BJ (cell line): Measurements from ENCODE around the gene SPEF1. TPM values are rescaled to one million over a fixed set of nuclear protein-coding genes. Genes with fewer than 3 reads are reported as not detected.

Experiments used
- CTCF ChIA-PET: fragments of 350-600 bp; formaldehyde crosslinking; extraction: SDS; loops from one replicate; lab custom pipeline; 2021; ENCODE audit warnings: antibody characterized with exemption, inconsistent platforms; lab: Yijun Ruan, JAX
- POLR2A ChIA-PET: fragments of 300-600 bp; sonication (Branson Sonifier 250); formaldehyde crosslinking; extraction: SDS; loops from one replicate; lab custom pipeline; 2021; ENCODE audit warnings: antibody characterized with exemption; lab: Charles Lee
- DNase-seq: peaks from one replicate; pipeline ENCODE4 v3.0.0-alpha.2; 2011; ENCODE audit warnings: low read depth
- H3K27me3 ChIP-seq: 2 replicates; pipeline ENCODE4 v1.6.0; 2011; ENCODE audit warnings: low read length; ENCODE audit not compliant: control insufficient read depth, insufficient read depth
- H3K36me3 ChIP-seq: 2 replicates; pipeline ENCODE4 v1.5.1; 2011; ENCODE audit warnings: low read length; ENCODE audit not compliant: control insufficient read depth, insufficient read depth
- H3K4me3 ChIP-seq: 2 replicates; pipeline ENCODE4 v1.5.1; 2011; ENCODE audit warnings: low read depth, mild to moderate bottlenecking, control low read depth, low read length
- CTCF ChIP-seq: IDR thresholded peaks from 2 replicates; pipeline ENCODE4 v1.5.1; 2011; ENCODE audit warnings: low read depth, mild to moderate bottlenecking, control low read depth, inconsistent platforms, low read length, moderate library complexity; ENCODE audit not compliant: insufficient read depth
- polyA plus RNA-seq: library from polyadenylated mRNA; depleted of rRNA; stranded (reverse); fragments of >200 nt; gene quantifications from 2 replicates; pipeline ENCODE4 v1.2.3, GENCODE V29; 2011

Gene SPEF1
- polyA plus RNA-seq, 1 experiment = 0.17 TPM

GRCh38 chr20:3731944-3732326, 49.3 kb downstream of the SPEF1 start:
- H3K36me3 ChIP-seq = no peaks in the 10 kb centered on the region
- TF ChIP-seq CTCF = no peak
- ChIA-PET CTCF (interaction anchor here (0.7 to 1.3 kb wide), 5 partner anchors 15 to 55 kb away, joined by 3 to 4 read pairs (median 3); no protein-coding TSS in a partner anchor), POLR2A (interaction anchor here (0.5 kb wide), 1 partner anchor 9 kb away, joined by 4 read pairs; no protein-coding TSS in a partner anchor)
- no peak overlapping the region for H3K4me3 ChIP-seq
- DNase-seq = no peak
- H3K27me3 ChIP-seq = peaks cover 33% of the 10 kb centered on the region

GRCh38 chr20:3730803-3731672, 50.2 kb downstream of the SPEF1 start:
- DNase-seq = no peak
- TF ChIP-seq CTCF = no peak
- Histone ChIP-seq H3K4me3 (no peak overlapping the region), H3K36me3 (no peaks in the 10 kb centered on the region), H3K27me3 (peaks cover 33% of the 10 kb centered on the region)
- ChIA-PET CTCF (interaction anchor here (0.7 to 2.2 kb wide), 6 partner anchors 14 to 54 kb away, joined by 3 to 11 read pairs (median 4); no protein-coding TSS in a partner anchor), POLR2A (interaction anchor here (0.5 kb wide), 1 partner anchor 8 kb away, joined by 4 read pairs; no protein-coding TSS in a partner anchor)

GRCh38 chr20:3729811-3730540, 51.3 kb downstream of the SPEF1 start:
- TF ChIP-seq CTCF = no peak
- no peak for DNase-seq
- ChIA-PET CTCF (interaction anchor here (1.0 to 2.2 kb wide), 3 partner anchors 19 to 26 kb away, joined by 3 to 11 read pairs (median 4); no protein-coding TSS in a partner anchor), POLR2A (no interaction called here)
- peaks cover 33% of the 10 kb centered on the region for H3K27me3 ChIP-seq
- H3K36me3 ChIP-seq = no peaks in the 10 kb centered on the region
- H3K4me3 ChIP-seq = no peak overlapping the region

DNA sequence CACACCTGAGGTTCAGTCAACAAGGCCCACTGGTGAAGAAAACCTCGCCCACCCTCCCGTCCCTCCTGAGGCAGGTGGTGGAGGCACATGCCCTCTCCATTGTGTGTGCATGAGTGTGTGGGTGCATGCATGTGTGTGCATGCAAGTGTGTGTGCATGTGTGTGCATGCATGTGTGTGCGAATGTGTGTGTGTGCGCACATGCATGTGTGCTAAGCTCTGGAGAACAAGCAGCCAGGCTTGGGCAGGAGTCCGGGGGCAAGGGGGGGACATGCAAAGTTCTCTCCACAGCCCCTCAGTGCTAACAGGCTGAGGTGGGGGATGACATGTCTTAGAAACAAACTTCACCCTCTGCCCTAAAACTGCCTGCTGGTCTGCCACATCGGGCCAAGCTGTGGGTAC, 51.9 kb downstream of the SPEF1 start:
- DNase-seq = no peak
- CTCF ChIA-PET = interaction anchor here (0.8 to 2.2 kb wide), 6 partner anchors 9 to 26 kb away, joined by 3 to 11 read pairs (median 4); no protein-coding TSS in a partner anchor
- TF ChIP-seq CTCF = no peak
- POLR2A ChIA-PET = no interaction called here
- Histone ChIP-seq H3K36me3 (no peaks in the 10 kb centered on the region), H3K4me3 (no peak overlapping the region), H3K27me3 (peaks cover 32% of the 10 kb centered on the region)
